ENCODE results near the gene LAMTOR4. TPM values are rescaled to one million over a fixed set of nuclear protein-coding genes. Genes with fewer than 3 reads are reported as not detected.
"Not testable (repeated sequence)": the region's sequence is repeated elsewhere in the genome, so short reads cannot be mapped to it uniquely, and the experiment has no call there.

LAMTOR4 gene
- polyA plus RNA-seq, 2 donors: 85.7 to 138 TPM

- Histone ChIP-seq H3K4me1 (ENCODE audit: control insufficient read depth in 2 of 2, insufficient read depth in 2 of 2, low read length in 1 of 2) (peaks cover 2 to 3% of the 10 kb centered on the region in 2 donors), H3K36me3 (ENCODE audit: control insufficient read depth in 2 of 2, insufficient read depth in 2 of 2, low read length in 1 of 2) (no peaks in the 10 kb centered on the region), H3K27ac (ENCODE audit: low read depth in 2 of 2, low read length in 1 of 2) (peak within 1 kb of the TSS in 1 of 2 donors; percentile 34), H3K27me3 (ENCODE audit: control insufficient read depth in 1 of 2, insufficient read depth in 2 of 2, low read length in 2 of 2) (no peaks in the 10 kb centered on the region), H3K4me3 (ENCODE audit: low read depth in 1 of 2, low read length in 2 of 2) (peak within 1 kb of the TSS; percentile 31 to 38), H3K9me3 (ENCODE audit: control insufficient read depth in 2 of 2, insufficient read depth in 1 of 2, low read depth in 1 of 2, low read length in 1 of 2) (peaks cover 4 to 5% of the 10 kb centered on the region in 2 donors)
- WGBS, 2 donors: 6 to 8% methylated on average over 78 of the region's 78 CpGs
Measured at GRCh38 chr7:100177045-100178001, 28.6 kb downstream of the LAMTOR4 start, which contains the start of the genes GPC2 and STAG3. Gene GPC2, minus strand, starts transcription at chr7:100177381. Its CDS starts 182 bp downstream, at chr7:100177199. Gene STAG3, plus strand, starts transcription at chr7:100177918. Its CDS starts 2,639 bp downstream, at chr7:100180557.

DNA sequence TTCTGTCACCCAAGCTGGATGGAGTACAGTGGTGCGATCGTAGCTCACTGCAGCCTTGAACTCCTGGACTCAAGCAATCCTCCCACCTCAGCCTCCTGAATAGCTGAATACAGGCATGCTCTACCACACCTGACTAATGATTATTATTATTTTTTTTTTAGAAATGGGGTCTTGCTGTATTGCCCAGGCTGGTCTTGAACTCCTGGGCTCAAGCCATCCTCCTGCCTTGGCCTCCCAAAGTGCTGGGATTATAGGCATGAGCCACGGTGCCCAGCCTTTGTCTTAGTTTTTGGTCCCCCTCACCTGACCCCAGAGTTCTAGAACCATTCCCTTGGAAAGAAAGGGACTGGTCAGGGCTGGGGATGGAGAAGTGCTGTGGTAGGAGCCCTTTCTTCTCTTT, 31.4 kb downstream of the LAMTOR4 start:
- not testable (repeated sequence) for H3K27me3 ChIP-seq (ENCODE audit: control insufficient read depth in 1 of 2, insufficient read depth in 2 of 2, low read length in 2 of 2); H3K36me3 ChIP-seq (ENCODE audit: control insufficient read depth in 2 of 2, insufficient read depth in 2 of 2, low read length in 1 of 2); H3K4me3 ChIP-seq (ENCODE audit: low read depth in 1 of 2, low read length in 2 of 2); H3K4me1 ChIP-seq (ENCODE audit: control insufficient read depth in 2 of 2, insufficient read depth in 2 of 2, low read length in 1 of 2); H3K9me3 ChIP-seq (ENCODE audit: control insufficient read depth in 2 of 2, insufficient read depth in 1 of 2, low read depth in 1 of 2, low read length in 1 of 2); H3K27ac ChIP-seq (ENCODE audit: low read depth in 2 of 2, low read length in 1 of 2)
- WGBS, 2 donors: 98% methylated on average over 3 of the region's 3 CpGs

DNA sequence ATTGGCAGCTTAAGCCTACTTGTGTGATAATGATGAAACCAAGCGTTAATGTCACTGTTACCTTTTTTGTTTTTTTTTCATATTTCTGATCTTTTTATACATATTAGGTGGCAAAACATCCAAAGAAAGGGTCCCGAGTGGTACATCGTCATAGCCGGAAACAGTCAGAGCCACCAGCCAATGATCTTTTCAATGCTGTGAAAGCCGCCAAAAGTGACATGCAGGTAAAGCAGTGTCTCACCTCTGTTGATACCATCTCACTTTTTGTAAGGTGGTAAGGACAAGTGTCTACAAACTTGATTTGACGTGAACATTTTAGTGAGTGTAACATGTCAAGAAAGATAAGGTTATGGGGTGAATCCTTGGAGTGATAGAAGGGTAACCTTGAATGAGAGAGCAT, 33.9 kb downstream of the LAMTOR4 start:
- not testable (repeated sequence) for H3K27ac ChIP-seq (ENCODE audit: low read depth in 2 of 2, low read length in 1 of 2); H3K36me3 ChIP-seq (ENCODE audit: control insufficient read depth in 2 of 2, insufficient read depth in 2 of 2, low read length in 1 of 2); H3K9me3 ChIP-seq (ENCODE audit: control insufficient read depth in 2 of 2, insufficient read depth in 1 of 2, low read depth in 1 of 2, low read length in 1 of 2); H3K4me1 ChIP-seq (ENCODE audit: control insufficient read depth in 2 of 2, insufficient read depth in 2 of 2, low read length in 1 of 2); H3K27me3 ChIP-seq (ENCODE audit: control insufficient read depth in 1 of 2, insufficient read depth in 2 of 2, low read length in 2 of 2); H3K4me3 ChIP-seq (ENCODE audit: low read depth in 1 of 2, low read length in 2 of 2)
- 78 to 81% methylated on average over 6 of the region's 6 CpGs for WGBS, 2 donors

GRCh38 chr7:100183090-100183489, 34.4 kb downstream of the LAMTOR4 start:
- not testable (repeated sequence) for H3K27ac ChIP-seq (ENCODE audit: low read depth in 2 of 2, low read length in 1 of 2); H3K27me3 ChIP-seq (ENCODE audit: control insufficient read depth in 1 of 2, insufficient read depth in 2 of 2, low read length in 2 of 2); H3K4me3 ChIP-seq (ENCODE audit: low read depth in 1 of 2, low read length in 2 of 2); H3K9me3 ChIP-seq (ENCODE audit: control insufficient read depth in 2 of 2, insufficient read depth in 1 of 2, low read depth in 1 of 2, low read length in 1 of 2); H3K36me3 ChIP-seq (ENCODE audit: control insufficient read depth in 2 of 2, insufficient read depth in 2 of 2, low read length in 1 of 2); H3K4me1 ChIP-seq (ENCODE audit: control insufficient read depth in 2 of 2, insufficient read depth in 2 of 2, low read length in 1 of 2)
- 61 to 64% methylated on average over 6 of the region's 6 CpGs for WGBS, 2 donors

GRCh38 chr7:100185726-100186125, 37.0 kb downstream of the LAMTOR4 start:
- H3K27me3 ChIP-seq (ENCODE audit: control insufficient read depth in 1 of 2, insufficient read depth in 2 of 2, low read length in 2 of 2): no peaks in the 10 kb centered on the region
- H3K4me3 ChIP-seq (ENCODE audit: low read depth in 1 of 2, low read length in 2 of 2): no peak overlapping the region
- no peaks in the 10 kb centered on the region for H3K4me1 ChIP-seq (ENCODE audit: control insufficient read depth in 2 of 2, insufficient read depth in 2 of 2, low read length in 1 of 2)
- no peak overlapping the region for H3K27ac ChIP-seq (ENCODE audit: low read depth in 2 of 2, low read length in 1 of 2)
- no peaks in the 10 kb centered on the region for H3K36me3 ChIP-seq (ENCODE audit: control insufficient read depth in 2 of 2, insufficient read depth in 2 of 2, low read length in 1 of 2)
- 53 to 60% methylated on average over 2 of the region's 2 CpGs for WGBS, 2 donors
- no peaks in the 10 kb centered on the region for H3K9me3 ChIP-seq (ENCODE audit: control insufficient read depth in 2 of 2, insufficient read depth in 1 of 2, low read depth in 1 of 2, low read length in 1 of 2)

DNA sequence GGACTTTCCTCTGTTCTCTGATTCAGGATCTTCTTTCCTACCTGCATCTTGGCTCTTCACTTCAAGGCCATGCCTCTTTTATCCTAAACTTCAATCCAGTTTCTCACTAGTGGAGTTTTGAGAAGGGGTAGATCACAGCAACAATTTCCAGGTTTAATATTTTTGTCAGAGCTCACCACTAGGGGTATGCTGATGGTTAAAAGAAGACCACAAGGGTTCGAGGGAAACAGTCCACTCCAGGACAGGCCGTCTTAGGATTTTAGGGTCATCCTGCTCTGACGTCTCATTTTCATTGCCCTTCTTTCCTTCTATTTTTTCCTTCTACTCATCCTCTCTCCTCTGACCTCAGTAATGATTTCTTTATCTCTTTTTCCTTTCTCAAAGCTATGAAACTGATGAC, 40.3 kb downstream of the LAMTOR4 start:
- Histone ChIP-seq H3K4me3 (ENCODE audit: low read depth in 1 of 2, low read length in 2 of 2) (no peak overlapping the region), H3K27ac (ENCODE audit: low read depth in 2 of 2, low read length in 1 of 2) (no peak overlapping the region), H3K4me1 (ENCODE audit: control insufficient read depth in 2 of 2, insufficient read depth in 2 of 2, low read length in 1 of 2) (no peaks in the 10 kb centered on the region), H3K27me3 (ENCODE audit: control insufficient read depth in 1 of 2, insufficient read depth in 2 of 2, low read length in 2 of 2) (no peaks in the 10 kb centered on the region), H3K9me3 (ENCODE audit: control insufficient read depth in 2 of 2, insufficient read depth in 1 of 2, low read depth in 1 of 2, low read length in 1 of 2) (no peaks in the 10 kb centered on the region), H3K36me3 (ENCODE audit: control insufficient read depth in 2 of 2, insufficient read depth in 2 of 2, low read length in 1 of 2) (no peaks in the 10 kb centered on the region)
- WGBS, 2 donors: 79 to 82% methylated on average over 3 of the region's 3 CpGs

DNA sequence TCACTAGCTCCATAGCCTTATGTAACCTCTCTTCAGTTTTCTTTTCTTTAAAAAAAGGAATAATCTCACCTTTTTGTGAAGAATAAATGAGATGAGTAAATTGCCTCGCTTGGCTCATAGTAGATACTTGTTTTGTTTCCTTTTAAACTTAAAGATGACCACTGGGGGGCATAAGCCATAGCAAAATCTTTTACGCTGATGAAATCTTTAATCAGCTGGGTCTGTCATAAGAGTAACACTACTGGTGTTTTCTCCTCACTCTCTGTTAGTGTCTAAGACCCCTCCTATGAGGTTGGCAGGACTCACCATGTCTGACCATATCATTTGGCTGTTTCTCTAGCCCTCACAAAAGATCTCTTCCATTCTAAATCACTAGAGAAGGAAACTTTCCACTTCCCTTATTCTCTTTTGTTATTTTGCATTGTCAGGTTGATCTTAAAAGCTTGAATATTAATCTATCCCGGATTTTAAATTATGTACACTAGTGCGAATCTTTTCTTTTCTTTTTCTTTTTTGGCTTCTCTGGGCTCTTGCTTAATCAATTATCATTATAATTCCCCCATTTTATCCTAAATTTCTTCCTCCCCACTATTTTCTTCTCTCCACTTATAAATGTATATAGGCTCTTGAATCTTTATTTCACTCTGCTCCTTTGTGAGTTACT, 41.5 kb downstream of the LAMTOR4 start:
- no peaks in the 10 kb centered on the region for H3K36me3 ChIP-seq (ENCODE audit: control insufficient read depth in 2 of 2, insufficient read depth in 2 of 2, low read length in 1 of 2)
- H3K4me3 ChIP-seq (ENCODE audit: low read depth in 1 of 2, low read length in 2 of 2): no peak overlapping the region
- 59 to 69% methylated on average over 4 of the region's 4 CpGs for WGBS, 2 donors
- H3K27ac ChIP-seq (ENCODE audit: low read depth in 2 of 2, low read length in 1 of 2): no peak overlapping the region
- no peaks in the 10 kb centered on the region for H3K4me1 ChIP-seq (ENCODE audit: control insufficient read depth in 2 of 2, insufficient read depth in 2 of 2, low read length in 1 of 2)
- H3K9me3 ChIP-seq (ENCODE audit: control insufficient read depth in 2 of 2, insufficient read depth in 1 of 2, low read depth in 1 of 2, low read length in 1 of 2): no peaks in the 10 kb centered on the region
- no peaks in the 10 kb centered on the region for H3K27me3 ChIP-seq (ENCODE audit: control insufficient read depth in 1 of 2, insufficient read depth in 2 of 2, low read length in 2 of 2)

GRCh38 chr7:100191775-100192174, 43.1 kb downstream of the LAMTOR4 start:
- Histone ChIP-seq H3K27me3 (ENCODE audit: control insufficient read depth in 1 of 2, insufficient read depth in 2 of 2, low read length in 2 of 2) (no peaks in the 10 kb centered on the region), H3K4me3 (ENCODE audit: low read depth in 1 of 2, low read length in 2 of 2) (no peak overlapping the region), H3K36me3 (ENCODE audit: control insufficient read depth in 2 of 2, insufficient read depth in 2 of 2, low read length in 1 of 2) (no peaks in the 10 kb centered on the region), H3K27ac (ENCODE audit: low read depth in 2 of 2, low read length in 1 of 2) (no peak overlapping the region), H3K9me3 (ENCODE audit: control insufficient read depth in 2 of 2, insufficient read depth in 1 of 2, low read depth in 1 of 2, low read length in 1 of 2) (no peaks in the 10 kb centered on the region), H3K4me1 (ENCODE audit: control insufficient read depth in 2 of 2, insufficient read depth in 2 of 2, low read length in 1 of 2) (no peaks in the 10 kb centered on the region)
- WGBS, 2 donors: 68% methylated on average over 2 of the region's 2 CpGs

GRCh38 chr7:100192281-100192862, 43.7 kb downstream of the LAMTOR4 start:
- H3K36me3 ChIP-seq (ENCODE audit: control insufficient read depth in 2 of 2, insufficient read depth in 2 of 2, low read length in 1 of 2); H3K4me3 ChIP-seq (ENCODE audit: low read depth in 1 of 2, low read length in 2 of 2); H3K27me3 ChIP-seq (ENCODE audit: control insufficient read depth in 1 of 2, insufficient read depth in 2 of 2, low read length in 2 of 2); H3K9me3 ChIP-seq (ENCODE audit: control insufficient read depth in 2 of 2, insufficient read depth in 1 of 2, low read depth in 1 of 2, low read length in 1 of 2); H3K4me1 ChIP-seq (ENCODE audit: control insufficient read depth in 2 of 2, insufficient read depth in 2 of 2, low read length in 1 of 2); H3K27ac ChIP-seq (ENCODE audit: low read depth in 2 of 2, low read length in 1 of 2): not testable (repeated sequence)
- 91 to 93% methylated on average over 6 of the region's 6 CpGs for WGBS, 2 donors
